AG09319 (cell line): Measurements from ENCODE around the gene ZNF319.

Source experiments
- DNase-seq: peaks from one replicate; pipeline ENCODE4 v3.0.0-alpha.2; 2010; ENCODE audit warnings: low read depth; ENCODE audit errors: extremely low read depth
- TF ChIP-seq, protein P1 (sequence below): IDR thresholded peaks from 2 replicates; pipeline ENCODE4 v1.5.1; 2011; ENCODE audit warnings: low read depth, mild to moderate bottlenecking, inconsistent platforms, low read length, moderate library complexity

The ZNF319 gene

DNA sequence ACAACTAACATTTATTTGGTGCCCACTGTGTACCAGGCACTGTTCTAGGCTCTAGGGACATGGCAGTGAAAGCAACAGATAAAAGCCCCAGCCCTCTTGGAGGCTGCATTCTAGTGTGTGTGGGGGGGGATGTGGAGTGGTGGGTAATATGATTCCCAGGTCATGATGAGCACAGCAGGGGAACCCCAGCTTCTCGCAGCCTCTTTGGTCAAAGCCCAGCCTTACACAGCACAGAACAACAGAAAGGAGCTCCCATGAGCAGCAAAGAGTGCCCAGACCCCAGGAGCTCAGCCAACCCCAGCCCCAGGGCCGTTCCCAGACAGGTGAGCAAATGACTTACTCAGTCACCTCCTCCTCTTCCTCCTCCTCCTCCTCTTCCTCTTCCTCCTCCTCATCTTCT, 51.5 kb downstream of the ZNF319 start:
- DNase-seq: no peak
- TF ChIP-seq, protein P1, sequence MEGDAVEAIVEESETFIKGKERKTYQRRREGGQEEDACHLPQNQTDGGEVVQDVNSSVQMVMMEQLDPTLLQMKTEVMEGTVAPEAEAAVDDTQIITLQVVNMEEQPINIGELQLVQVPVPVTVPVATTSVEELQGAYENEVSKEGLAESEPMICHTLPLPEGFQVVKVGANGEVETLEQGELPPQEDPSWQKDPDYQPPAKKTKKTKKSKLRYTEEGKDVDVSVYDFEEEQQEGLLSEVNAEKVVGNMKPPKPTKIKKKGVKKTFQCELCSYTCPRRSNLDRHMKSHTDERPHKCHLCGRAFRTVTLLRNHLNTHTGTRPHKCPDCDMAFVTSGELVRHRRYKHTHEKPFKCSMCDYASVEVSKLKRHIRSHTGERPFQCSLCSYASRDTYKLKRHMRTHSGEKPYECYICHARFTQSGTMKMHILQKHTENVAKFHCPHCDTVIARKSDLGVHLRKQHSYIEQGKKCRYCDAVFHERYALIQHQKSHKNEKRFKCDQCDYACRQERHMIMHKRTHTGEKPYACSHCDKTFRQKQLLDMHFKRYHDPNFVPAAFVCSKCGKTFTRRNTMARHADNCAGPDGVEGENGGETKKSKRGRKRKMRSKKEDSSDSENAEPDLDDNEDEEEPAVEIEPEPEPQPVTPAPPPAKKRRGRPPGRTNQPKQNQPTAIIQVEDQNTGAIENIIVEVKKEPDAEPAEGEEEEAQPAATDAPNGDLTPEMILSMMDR: no peak

DNA sequence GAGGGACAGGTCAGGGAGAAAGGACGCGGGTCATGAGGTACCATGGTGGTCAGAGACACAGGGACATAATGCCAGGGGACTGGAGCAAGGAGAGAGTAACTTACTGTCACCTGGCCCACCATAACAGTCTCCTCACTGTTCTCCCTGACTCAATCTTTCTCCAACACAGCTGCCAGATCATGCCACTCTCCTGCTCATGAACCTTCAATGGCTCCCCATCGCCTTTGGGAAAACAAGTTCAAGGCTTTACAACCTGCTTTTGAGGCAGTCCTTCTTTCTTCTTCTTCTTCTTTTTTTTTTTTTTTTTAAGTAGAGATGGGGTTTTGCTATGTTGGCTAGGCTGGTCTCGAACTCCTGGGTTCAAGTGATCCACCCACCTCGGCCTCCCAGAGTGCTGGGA, 52.4 kb downstream of the ZNF319 start:
- TF ChIP-seq, protein P1: no peak

DNA sequence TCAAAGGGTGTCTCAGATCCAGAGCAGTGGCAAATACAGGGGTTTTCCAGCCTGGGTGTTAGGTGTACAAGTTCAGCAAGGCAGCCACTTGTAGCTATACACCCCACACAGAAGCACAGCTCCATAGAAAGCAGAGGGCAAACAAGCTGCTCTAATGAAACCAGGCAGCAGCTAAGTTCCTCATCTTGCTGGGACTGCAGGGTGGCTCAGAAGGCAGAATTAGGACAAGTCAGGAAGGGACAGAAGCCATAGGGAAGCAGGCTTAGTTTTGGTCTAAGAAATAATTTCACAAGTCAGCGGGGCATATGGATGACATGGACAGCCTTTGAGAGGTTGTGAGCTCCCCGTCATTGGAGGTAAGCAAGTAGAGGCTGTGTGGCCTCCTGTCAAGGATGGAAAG, 53.2 kb downstream of the ZNF319 start:
- TF ChIP-seq, protein P1: no peak
- no peak for DNase-seq

More for the DNA sequence above, 52.4 kb downstream of the ZNF319 start:
- DNase-seq: no peak

DNA sequence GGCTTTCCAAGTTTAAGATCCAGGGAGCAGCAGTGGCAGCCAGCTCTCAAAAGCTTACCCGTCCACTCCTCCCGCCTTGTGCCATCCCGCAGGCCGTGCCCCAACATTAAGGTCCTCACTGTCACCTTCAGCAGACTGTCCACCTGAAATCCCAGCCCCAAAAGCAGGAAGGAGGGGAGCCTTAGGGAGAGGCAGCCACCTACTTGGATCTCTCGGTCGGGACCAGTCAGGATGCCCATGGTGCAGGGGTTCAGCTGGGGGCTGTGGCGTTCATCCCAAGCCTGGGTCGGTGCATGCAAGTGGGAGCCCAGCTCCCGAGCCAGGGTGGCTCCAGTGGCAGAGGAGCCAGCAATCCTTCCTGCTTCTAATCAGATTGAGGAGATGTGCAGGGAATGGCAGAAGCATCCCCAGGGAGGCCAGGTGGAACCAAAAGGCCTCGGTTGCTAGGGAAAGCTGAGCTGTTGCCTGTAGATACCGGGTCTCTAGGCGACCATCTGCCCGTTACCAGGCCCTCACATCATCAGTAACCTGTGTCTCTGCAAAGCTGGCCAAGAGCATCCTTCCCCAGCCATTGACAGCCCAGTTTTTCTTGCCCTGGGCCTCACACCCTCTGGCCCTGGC, 54.2 kb downstream of the ZNF319 start:
- DNase-seq: no peak

DNA sequence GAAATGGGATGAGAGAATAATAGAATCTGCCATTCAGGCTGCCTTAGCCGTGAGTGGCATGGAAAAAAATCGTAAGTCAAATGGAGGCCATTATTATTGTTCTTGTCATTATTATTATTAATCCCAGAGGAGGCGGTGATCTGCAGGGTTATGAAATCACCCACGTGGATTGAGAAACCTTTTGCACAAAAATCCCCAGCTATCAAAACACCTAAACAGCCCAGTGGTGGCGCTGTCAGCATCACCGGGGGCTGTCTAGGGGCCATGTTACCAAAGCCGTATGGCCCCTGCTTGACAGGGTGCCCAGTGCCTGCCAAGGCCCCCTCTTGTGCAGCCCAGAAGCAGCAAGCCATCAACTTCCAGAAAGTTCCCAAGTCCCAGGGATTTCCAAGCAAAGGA, 54.7 kb downstream of the ZNF319 start:
- no peak for DNase-seq
- TF ChIP-seq, protein P1: no peak

More for the DNA sequence above, 54.2 kb downstream of the ZNF319 start:
- TF ChIP-seq, protein P1: no peak

DNA sequence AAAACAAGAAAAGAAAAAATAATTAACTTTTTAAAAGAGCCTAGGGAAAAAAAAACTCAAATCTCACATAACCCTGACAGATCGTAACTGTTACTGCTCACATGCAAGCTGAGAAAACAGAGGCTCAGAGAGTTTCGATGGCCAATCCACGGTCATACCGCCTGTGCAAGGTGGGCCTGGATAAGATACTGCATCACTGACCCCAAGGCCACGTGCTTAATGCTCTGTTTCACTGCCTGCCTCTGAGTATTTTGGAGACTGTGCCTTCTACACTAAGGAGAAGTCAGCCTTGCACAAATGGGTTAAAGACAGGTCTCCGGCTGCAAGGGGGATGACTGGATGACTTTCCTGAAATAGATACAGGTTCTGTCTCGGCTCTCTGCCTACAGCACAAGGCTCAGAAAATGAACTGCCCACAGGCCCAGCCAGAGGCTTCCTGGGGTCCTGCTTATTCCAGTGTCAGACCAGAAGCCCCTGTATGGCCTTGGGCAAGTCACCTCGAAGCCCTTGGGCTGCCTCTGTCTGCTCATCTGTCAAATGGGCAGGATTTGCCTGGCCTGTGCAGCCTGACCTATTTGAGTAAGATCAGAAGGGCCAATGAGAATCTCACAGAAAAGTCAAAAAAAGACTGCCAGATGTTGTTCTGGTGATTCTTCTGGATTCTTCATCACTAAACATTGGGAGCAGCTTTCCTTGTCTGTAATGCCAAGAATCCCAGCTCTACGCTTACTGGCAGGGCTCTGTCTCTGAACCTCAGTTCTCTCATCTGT, 55.3 kb downstream of the ZNF319 start:
- no peak for DNase-seq
- TF ChIP-seq, protein P1: no peak
